NCI-H226 (cell line): ENCODE data around the gene POLR1D.

Source experiments
- DNase-seq: peaks from one replicate; pipeline ENCODE4 v3.0.0-alpha.2; 2015

POLR1D gene

GRCh38 chr13:27641711-27642502 is 20.2 kb downstream of the POLR1D start:
- DNase-seq = no peak

- no peak for DNase-seq
Observed at GRCh38 chr13:27643334-27644132, 21.8 kb downstream of the POLR1D start.

- no peak for DNase-seq
Observed at GRCh38 chr13:27644302-27644701, 22.6 kb downstream of the POLR1D start.

- DNase-seq = no peak
Observed at GRCh38 chr13:27650312-27650711, 28.6 kb downstream of the POLR1D start.

- DNase-seq = no peak
Observed at GRCh38 chr13:27654059-27654458, 32.4 kb downstream of the POLR1D start.

GRCh38 chr13:27654816-27655215 is 33.1 kb downstream of the POLR1D start:
- DNase-seq = no peak

- no peak for DNase-seq
Observed at GRCh38 chr13:27657724-27658123, 36.0 kb downstream of the POLR1D start.

GRCh38 chr13:27658546-27658945 is 36.9 kb downstream of the POLR1D start:
- no peak for DNase-seq

- DNase-seq = no peak
Observed at GRCh38 chr13:27659145-27659865, 37.6 kb downstream of the POLR1D start.

GRCh38 chr13:27660511-27660910 is 38.8 kb downstream of the POLR1D start:
- no peak for DNase-seq

GRCh38 chr13:27661017-27661416 is 39.3 kb downstream of the POLR1D start:
- no peak for DNase-seq

GRCh38 chr13:27662738-27663470 is 41.2 kb downstream of the POLR1D start:
- no peak for DNase-seq

- no peak for DNase-seq
Observed at GRCh38 chr13:27663947-27664346, 42.3 kb downstream of the POLR1D start.

GRCh38 chr13:27665333-27665732 is 43.6 kb downstream of the POLR1D start:
- no peak for DNase-seq

GRCh38 chr13:27665761-27666160 is 44.1 kb downstream of the POLR1D start:
- DNase-seq = no peak

GRCh38 chr13:27666951-27667350 is 45.3 kb downstream of the POLR1D start:
- DNase-seq = no peak

GRCh38 chr13:27667946-27668345 is 46.3 kb downstream of the POLR1D start:
- no peak for DNase-seq

GRCh38 chr13:27670861-27671260 is 49.2 kb downstream of the POLR1D start:
- DNase-seq = no peak

GRCh38 chr13:27672025-27672424 is 50.3 kb downstream of the POLR1D start:
- DNase-seq = no peak
